D721Med (cell line): Measurements from ENCODE around the gene WSCD2.

ENCODE experiments used
- DNase-seq: peaks from one replicate; pipeline ENCODE4 v3.0.0; 2011; ENCODE audit warnings: low spot score; ENCODE audit not compliant: insufficient read length
- FAIRE-seq: peaks from 2 replicates; lab custom pipeline; 2011; peaks lifted over from hg19 to GRCh38; lab: Jason Lieb, UNC
- TF ChIP-seq, protein P1 (sequence below): IDR thresholded peaks from 2 replicates; pipeline ENCODE4 v1.5.1; 2012; ENCODE audit warnings: mild to moderate bottlenecking, control low read depth; ENCODE audit not compliant: insufficient read depth; ENCODE audit errors: missing control alignments

WSCD2 gene

DNA sequence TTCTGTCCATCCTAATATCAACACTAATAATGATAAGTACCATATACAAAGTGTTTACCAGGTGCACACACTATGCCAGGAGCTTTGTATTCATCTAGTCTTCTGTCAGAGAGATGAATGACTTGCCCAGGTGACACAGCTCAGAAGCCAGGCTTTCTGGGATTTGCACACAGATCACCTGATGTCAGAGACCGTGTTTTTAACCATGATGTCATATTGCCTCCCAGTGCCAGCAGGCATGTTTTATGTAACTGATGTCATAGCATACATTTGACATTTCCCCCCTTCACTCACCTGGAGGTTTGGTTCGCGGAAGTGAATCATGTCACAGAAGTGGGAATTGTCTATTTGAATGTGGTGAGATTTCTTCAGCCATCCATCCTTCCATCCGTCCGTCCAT lies 5.7 kb downstream of the WSCD2 start:
- no peak for FAIRE-seq
- TF ChIP-seq, protein P1, sequence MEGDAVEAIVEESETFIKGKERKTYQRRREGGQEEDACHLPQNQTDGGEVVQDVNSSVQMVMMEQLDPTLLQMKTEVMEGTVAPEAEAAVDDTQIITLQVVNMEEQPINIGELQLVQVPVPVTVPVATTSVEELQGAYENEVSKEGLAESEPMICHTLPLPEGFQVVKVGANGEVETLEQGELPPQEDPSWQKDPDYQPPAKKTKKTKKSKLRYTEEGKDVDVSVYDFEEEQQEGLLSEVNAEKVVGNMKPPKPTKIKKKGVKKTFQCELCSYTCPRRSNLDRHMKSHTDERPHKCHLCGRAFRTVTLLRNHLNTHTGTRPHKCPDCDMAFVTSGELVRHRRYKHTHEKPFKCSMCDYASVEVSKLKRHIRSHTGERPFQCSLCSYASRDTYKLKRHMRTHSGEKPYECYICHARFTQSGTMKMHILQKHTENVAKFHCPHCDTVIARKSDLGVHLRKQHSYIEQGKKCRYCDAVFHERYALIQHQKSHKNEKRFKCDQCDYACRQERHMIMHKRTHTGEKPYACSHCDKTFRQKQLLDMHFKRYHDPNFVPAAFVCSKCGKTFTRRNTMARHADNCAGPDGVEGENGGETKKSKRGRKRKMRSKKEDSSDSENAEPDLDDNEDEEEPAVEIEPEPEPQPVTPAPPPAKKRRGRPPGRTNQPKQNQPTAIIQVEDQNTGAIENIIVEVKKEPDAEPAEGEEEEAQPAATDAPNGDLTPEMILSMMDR, result no peak

DNA sequence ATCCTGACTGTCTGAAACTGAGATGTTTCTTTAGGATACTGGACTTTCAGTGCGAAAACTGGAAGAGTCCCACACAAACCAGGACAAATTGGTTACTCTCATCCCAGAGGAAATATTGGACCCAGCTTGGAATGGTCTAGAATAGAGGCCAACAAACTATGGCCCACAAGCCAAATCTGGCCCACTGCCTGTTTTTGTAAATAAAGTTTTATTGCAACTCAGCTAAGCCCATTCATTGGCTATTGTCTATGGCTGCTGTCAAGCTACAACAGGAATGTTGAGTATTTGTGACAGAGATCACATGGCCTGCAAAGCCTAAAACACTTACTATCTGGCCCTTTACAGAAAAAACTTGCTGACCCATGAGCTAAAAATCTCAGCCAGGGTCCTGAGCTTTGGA lies 6.5 kb downstream of the WSCD2 start:
- FAIRE-seq (no peak), DNase-seq (no peak)
- TF ChIP-seq, protein P1, result no peak

More for the DNA sequence above, 5.7 kb downstream of the WSCD2 start:
- DNase-seq, result no peak

DNA sequence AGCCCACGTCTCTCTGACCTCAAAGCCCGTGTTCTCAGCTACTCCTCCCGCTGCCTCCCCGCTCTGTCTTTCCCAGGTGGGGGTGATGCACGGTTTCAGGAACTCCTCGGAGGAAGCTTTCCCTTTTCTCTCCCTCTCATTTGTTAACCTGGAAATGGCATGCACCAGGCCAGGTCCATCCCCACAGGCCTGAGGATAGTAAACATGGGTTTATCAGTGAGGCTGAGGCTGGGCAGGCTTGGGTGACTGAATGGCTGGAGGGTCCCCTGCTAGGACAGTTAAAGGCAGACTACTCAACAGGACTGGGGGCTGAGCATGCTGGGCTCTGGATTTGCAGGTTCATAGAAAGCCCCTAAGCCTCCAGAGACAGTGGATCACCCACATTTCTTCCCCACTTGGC lies 7.6 kb downstream of the WSCD2 start:
- FAIRE-seq, result no peak
- TF ChIP-seq, protein P1, result no peak
- DNase-seq, result no peak

DNA sequence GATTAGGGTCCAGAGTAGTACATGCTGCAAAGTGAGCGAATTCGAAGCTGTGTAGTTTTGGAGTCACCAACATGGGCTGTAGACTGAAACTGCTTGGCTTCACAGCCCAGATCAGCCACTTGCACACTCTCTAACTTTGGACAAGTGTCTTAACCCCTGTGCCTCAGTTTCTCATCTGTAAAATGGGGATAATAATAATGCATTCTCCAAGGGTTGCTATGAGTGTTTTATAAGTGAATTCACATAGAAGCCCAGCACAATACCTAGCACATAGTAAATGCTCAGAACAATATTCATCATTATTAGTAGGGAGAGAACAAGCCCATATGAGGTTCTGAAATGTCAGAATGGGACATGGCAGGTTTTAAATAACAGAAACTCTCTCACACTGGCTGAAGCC lies 10.4 kb downstream of the WSCD2 start:
- FAIRE-seq, result no peak
- no peak for DNase-seq
- TF ChIP-seq, protein P1, result no peak

DNA sequence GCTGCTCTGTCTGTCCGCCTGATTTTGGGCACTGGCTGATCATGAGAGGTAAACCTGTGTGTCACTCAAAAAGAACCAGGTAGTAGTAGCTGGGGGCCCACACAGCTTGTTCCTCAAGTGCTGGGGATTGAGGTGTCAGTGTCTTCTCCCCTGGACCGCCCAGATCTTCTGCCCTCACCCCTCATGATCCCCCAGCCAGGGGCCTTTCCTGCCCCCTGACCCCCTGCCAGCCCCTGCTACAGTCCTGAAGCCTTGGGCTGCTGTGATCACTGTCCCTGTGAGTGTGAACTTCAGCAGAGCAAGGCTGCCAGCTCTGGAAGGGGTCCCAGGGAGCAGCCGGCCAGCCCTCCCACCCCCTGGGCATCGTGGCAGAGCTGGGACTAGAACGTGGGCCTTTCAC lies 11.4 kb downstream of the WSCD2 start:
- FAIRE-seq, result no peak
- DNase-seq, result no peak
- TF ChIP-seq, protein P1, result no peak

DNA sequence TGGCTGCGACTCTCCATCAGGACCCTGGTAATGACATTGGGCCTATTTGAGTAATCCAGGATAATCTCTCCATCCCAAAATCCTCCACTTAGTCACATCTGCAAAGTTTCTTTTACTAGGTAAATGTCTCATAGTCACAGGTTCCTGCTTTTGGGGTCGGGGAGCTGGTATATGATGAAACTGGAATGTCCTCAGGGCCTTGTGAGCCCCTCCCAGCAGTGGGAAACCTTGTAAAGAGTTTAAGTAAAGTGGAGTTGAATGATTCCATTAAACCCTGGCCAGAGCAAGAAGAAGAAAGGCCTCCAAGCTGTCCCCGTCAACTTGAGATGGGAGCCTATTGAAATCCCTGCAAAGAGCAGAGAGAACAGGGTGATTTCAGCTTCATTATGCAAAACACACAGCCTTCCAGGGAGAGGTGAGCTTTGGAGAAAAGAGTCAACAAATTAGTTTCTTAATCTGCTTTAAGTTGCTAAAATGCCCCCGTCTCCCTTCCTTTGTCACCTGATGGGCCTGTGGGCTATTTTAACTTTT lies 12.6 kb downstream of the WSCD2 start:
- TF ChIP-seq, protein P1, result no peak
- DNase-seq (no peak), FAIRE-seq (no peak)

DNA sequence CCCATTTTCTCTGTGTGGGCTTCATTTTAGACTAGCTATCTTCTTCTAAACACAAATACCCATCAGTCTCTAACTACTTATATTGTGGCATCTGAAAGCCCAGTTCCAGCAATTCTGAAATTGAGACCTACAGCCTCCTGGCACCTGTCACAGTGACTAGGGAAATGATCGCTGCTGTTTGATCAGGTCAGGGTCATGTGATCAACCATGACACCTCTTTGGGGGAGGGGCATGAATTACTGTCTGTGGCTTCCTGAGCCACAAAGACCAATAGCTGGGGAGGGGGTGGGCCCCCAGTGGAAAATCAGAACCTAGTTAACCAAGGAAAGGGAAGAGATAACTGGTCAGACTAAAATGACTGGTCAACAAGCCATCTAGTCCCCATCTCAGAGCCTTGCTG lies 14.1 kb downstream of the WSCD2 start:
- DNase-seq, result no peak
- FAIRE-seq, result no peak
- TF ChIP-seq, protein P1, result no peak
